HG02678 (cell line): ENCODE data around the gene SRSF3.
"Not testable (repeated sequence)": the region's sequence is repeated elsewhere in the genome, so short reads cannot be mapped to it uniquely, and the experiment has no call there.

Experiments
- ATAC-seq: cut with Tn5 transposase; IDR thresholded peaks from one replicate; pipeline ENCODE4 v1.9.1; 2021; ENCODE audit warnings: mild to moderate bottlenecking, moderate library complexity; ENCODE audit not compliant: unreplicated experiment

SRSF3 gene

DNA sequence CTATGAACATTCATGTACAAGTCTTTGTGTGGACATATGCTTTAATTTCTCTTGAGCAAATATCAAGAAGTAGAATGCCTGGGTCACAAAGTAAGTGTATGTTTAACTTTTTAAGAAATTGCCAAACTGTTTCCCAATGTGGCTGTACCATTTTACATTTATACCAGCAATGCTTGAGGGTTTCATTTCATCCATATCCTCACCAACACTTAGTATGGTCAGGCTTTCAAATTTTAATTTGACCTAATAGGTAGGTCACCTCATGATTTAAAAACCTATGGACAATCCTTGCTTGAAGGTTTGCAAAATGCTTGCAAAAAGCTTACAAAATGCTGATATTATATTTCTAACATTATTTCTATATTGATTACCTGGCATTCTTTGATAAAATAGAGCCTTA lies 19.5 kb upstream of the SRSF3 start:
- ATAC-seq: no peak

DNA sequence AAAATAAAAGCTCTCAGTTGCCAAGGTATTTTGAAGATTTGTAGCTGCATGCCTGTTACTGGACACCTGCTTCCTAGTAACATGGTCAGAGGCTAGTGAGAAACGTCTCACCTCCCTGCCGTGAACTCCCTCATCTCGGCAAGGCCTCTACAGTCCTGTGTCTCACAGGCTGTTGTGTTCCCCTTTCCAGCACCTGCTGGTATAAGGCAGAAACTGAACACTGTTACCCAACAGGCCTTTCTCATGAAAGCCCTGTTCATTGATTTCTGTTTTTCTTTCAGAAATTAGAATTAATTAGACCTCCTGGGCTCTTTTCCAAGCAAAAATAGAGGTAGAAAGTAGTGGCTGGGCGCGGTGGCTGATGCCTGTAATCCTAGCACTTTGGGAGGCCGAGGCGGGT lies 17.6 kb upstream of the SRSF3 start:
- ATAC-seq: no peak

DNA sequence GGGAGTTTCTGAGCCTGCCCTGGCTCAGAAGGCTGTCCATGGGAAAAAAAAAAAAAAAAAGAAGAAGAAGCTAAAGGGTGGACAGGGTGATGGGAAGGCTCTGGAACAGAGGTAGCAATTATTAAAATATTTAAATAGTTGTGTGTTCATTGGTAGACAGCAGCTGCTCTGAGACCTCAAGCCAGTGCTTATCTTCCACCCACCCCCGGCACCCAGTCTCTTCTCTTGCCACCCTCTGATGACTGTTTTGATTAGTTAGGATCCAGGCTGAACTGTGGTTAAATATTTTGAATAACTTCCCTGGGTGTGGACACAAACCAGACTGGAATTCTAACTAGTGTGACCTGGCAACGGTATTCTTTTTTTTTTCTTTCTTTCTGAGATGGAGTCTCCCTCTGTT lies 16.9 kb upstream of the SRSF3 start:
- no peak for ATAC-seq

DNA sequence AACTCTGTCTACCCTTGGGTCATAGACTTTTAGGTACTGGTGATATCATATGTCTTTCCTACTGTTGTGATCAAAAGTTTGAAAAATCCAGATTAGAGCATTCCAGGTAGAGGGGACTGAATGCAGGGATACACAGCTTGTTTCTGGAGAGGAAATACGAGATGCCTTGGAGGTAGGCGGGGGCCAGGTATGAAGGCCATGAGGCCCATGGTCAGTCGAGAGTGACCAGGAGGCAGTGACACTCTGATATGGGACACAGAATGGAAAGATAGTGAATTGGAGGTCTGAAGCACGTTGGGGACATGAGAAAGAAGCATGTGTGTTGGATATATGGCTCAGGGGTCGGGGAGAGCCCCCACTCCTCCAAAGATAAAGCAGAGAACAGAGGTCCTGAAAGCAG lies 16.1 kb upstream of the SRSF3 start:
- no peak for ATAC-seq

DNA sequence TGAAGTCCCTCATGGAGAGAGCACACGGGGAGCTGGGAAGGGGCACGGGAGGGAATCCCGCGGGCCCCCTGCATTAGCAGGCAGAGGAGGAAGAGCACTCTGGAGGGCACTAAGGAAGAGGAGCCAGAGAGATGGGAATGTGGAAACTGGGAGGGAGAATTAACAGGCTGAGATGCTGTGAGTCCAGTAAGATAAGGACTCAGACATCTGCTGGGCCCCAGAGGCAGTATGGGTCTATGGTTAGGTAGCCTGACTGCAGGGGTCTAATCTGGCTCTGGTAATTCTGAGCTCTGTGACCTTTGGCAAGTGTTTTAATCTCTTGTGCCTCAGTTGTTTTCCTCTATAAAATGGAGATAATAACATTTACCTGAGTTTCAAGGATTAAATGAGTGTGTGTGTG lies 15.7 kb upstream of the SRSF3 start:
- ATAC-seq: no peak

DNA sequence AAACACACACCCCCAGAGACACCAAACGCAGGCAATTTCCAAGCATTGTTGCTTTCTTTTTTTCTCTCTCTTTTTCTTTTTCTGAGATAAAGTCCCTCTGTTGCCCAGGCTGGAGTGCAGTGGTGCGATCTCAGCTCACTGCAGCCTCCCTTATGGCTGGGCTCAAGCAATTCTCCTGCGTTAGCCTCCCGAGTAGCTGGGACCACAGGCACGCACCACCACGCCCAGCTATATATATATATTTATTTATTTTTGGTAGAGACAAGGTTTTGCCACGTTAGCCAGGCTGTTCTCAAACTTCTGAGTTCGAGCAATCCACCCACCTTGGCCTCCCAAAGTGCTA lies 14.0 kb upstream of the SRSF3 start:
- ATAC-seq: no peak

DNA sequence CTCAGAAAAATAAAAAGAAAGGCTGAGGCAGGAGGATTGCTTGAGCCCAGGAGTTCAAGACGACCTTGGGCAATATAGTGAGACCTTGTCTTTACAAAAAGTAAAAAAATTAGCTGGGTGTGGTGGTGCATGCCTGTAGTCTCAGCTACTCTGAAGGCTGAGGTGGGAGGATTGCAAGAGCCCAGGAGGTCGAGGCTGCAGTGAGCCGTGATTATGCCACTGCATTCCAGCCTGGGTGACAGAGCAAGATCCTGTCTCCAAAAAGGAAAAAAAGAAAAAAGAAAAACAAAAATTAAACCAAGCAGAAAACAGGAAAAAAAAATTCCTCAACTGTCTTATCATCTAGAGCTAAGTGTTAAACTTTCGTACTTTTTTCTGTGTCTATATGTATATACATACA lies 12.4 kb upstream of the SRSF3 start:
- ATAC-seq: no peak

DNA sequence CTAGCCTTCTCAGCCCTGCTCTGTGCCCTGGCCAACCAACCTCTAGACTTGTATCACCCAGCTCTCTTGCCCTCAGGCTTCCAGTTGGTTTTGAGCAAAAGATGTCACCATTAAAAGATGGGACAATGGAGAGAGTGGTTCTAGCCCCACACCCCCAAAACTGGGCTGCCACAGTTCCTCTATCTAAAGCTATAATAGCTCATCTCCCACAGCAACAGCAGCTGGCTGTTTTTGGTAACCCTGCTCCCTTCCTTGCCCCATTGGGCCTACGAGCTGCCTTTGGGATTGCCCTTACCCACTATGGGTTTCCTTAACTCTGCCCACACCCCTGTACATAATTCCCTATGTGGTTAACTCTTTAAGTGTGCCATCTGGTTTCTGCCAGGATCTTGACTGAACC lies 7.6 kb upstream of the SRSF3 start:
- no peak for ATAC-seq

DNA sequence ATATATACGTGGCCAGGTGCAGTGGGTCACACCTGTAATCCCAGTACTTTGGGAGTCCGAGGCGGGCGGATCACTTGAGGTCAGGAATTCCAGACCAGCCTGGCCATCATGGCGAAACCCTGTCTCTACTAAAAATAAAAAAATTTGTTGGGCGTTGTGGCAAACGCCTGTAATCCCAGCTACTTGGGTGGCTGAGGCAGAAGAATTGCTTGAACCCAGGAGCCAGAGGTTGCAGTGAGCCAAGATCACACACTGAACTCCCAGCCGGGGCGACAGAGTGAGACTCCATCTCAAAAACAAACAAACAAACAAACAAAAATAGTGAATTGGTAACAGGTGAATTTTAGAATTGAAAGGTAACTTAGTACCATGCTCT lies 5.1 kb upstream of the SRSF3 start:
- not testable (repeated sequence) for ATAC-seq

DNA sequence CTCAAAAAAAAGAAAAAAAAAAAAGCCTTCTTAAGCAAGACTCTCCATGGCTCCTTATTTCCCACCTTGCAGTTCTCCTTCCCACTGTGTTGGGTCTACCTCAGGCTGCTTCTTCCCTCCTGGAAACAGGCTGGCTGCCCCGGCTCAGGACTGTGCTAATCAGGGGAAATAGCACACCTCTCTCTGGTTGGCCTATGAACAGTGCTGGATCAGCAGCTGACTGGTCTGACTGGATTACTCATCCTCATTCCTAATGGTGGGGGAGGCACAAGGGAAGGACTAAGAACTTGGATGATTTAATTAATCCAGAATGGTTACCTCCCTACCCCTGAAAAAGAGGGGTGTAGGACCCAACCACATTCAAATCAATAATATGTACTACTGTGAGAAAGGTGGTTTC lies 3.9 kb upstream of the SRSF3 start:
- ATAC-seq: no peak

DNA sequence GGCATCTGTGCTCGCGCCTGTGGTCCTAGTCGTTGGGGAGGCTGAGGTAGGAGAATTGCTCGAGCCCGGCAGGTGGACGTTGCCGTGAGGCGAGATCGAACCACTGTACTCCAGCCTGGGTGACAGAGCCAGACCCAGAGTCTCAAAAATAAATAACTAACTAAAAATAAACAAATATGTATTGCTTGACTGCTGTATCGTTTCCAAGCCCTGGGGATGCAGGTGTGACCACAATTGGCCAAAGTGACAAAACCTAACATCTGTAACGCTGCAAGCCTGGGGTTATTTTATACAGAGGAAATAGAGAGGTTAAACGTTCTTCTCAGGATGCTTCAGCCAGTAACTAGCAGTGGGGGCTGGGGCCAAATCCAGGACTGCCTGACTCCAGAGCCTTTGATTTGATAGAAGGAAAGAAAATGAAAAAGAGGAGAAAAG lies 1.9 kb upstream of the SRSF3 start:
- ATAC-seq: peak; percentile 32

DNA sequence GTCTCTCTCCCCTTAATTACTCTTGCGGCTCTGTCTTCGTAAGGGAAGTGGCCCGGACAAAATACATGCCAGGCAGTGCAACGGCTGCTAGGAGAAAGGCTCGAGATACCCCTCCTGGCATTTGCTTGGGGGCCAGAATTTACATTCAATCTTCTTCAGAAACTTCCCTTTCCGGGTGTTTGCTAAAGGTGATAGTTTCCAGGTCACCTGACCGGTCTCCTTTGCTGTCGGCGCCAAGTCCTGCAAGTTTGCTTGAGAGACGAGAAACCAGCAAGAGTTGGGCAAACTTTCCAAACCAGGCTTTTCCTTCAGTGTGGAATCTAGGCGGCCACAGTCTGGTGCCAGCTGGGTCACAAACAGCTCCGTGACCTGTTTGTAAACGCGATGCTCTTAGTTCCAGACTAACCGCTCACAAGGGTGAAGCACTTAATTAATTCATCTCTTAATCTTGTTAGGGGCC lies 563 bp upstream of the SRSF3 start:
- ATAC-seq: peak; percentile 15

DNA sequence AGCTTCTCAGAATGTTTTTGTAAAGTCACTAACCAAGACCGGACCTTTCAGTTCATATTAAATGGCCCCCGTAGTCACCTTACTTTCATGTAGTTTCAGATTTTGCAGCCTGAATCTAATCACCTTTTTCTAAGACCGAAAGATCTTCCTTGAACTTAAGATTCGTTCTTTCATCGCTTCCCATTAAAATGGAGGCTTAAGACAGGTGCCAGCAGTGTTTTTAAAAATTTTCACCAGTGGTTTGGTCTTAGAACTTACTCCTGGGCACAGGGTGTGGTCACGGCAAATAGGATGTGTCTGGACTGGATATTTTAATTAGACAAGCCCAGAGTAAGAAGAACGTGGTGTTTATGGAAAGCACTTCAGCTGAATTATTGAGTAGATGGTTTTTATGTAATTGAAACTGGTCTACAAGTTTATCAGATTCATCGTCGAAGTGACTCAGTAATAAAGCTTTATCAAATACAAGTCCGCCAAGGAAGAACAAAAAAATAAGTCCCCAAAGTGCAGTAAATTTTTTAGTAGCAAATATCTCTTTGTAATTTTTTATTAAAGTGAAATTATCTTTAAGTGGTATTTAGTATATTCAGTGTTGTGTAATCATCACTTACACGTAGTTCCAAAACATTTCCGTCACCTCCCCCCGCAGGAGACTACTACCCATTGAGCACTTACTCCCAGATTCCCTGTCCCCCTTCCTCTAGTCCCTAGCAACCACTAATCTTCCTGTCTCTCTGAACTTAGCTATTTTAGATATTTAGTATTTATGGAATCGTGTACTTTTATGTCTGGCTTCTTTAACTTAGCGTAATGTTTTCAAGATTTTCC lies 868 bp downstream of the SRSF3 start:
- ATAC-seq: no peak

DNA sequence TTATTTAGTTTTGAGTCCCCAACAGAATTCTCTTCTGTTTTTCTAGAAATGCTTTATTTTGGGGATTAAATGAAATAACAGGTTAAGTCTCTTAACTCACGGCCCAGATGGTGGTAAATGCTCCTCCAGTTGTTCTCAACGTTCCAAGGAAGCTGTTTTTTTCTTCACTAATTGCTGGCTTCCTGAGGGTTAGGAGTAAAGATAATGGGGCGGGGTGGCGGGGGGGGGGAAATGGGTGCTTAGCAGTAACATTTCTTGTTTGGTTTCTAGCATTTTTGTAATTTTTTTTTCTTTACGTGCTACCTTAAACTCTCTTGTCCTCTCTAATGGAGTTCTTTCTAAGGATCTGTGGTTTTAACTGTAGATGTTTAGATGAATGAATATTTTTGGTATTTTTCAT lies 2.2 kb downstream of the SRSF3 start:
- no peak for ATAC-seq

DNA sequence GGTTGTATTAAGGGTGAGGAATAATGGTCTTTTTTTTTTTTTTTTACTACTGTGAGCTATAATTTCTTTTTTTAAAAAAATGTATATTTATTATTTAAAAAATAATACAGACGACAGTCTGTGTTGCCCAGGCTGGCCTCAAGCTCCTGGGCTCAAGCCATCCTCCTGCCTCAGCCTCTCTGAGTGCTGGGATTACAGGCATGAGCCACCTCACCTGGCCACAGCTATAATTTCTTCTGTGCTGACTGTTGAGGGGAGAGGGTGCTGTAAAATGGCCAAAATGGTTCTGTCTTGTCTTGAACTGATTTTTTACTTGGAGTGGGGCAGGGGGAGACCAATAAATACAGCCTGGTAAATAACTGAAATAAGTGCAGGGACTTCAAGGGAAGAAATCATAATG lies 3.6 kb downstream of the SRSF3 start:
- ATAC-seq: no peak

DNA sequence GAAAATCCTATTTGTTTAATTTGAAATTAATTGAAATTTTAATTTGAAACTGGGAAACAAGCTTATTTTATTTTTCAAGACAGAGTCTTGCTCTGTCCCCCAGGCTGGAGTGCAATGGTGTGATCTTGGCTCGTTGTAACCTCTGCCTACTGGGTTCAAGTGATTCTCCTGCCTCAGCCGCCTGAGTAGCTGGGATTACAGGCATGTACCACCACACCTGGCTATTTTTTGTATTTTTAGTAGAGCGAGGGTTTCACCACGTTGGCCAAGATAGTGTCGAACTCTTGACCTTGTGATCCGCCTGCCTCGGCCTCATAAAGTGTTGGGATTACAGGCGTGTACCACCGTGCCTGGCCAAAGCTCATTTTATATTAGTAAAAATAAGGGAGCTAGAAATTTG lies 4.2 kb downstream of the SRSF3 start:
- no peak for ATAC-seq

DNA sequence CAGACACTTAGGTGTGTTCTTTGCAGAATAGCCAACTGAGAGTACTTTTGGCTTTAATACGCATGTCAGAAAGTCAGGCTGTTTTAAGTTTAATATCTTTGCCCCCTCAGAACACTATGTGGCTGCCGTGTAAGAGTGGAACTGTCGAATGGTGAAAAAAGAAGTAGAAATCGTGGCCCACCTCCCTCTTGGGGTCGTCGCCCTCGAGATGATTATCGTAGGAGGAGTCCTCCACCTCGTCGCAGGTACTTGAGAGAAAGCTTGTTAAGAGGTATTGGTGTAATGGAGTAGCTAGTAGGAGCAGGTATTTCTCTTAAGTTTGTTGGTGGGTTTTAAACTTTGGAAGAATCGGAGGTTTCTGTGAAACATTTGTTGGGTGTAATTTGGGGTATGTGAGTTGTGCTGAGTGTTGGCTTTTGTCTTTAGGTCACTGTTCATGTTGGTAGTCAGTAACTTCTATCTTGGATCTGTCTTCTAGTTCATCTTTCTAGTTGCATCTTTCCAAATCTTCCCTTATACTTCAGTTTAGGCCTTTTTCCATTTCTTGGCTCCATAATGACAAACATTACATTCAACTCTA lies 4.7 kb downstream of the SRSF3 start:
- ATAC-seq: no peak

DNA sequence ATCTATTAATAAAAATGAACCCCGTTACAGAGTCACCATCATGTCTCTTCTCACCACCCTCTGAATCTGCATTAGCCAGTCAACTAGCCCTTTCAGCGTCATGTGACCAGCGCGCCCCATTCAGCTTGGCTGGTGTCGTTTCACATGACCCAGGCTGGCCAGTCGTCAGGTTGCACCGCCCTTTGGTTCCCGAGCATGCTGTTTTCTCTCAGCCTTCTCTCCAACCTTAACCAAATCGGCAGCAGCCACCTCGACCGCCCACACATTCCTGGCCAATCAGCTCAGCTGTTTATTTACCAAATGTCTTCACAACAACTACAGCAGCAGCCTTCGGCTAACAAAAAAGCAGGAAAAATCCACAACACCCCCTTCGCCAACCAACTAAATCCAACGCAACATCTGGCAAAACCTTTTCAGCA lies 5.6 kb downstream of the SRSF3 start:
- no peak for ATAC-seq

DNA sequence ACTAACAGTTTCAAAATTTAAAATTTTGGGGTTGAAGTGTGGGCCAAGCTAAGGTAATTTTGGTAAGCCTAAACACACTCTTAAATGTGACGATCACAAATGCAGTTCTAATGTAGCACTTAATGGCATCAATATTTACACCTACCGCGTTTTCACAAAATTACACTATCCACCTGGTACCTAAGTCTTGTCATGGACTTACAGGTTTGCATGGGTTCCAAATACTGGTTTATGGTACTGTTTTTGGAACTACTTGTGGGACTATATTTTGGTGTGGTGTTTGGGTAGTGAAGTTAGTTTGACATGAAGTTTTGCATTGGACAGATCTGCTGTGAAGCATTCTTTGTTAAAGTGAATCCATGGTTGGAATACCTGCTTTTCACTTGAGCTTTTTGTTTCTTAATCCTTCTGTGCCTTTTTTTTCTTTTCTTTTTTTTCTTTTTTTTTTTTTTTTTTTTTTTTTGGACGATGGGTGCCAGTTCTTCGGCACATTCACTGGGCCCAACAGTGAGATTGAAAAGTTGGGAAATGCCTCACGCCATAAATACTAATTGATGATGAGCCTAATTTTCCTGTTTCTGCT lies 6.5 kb downstream of the SRSF3 start:
- ATAC-seq: no peak

DNA sequence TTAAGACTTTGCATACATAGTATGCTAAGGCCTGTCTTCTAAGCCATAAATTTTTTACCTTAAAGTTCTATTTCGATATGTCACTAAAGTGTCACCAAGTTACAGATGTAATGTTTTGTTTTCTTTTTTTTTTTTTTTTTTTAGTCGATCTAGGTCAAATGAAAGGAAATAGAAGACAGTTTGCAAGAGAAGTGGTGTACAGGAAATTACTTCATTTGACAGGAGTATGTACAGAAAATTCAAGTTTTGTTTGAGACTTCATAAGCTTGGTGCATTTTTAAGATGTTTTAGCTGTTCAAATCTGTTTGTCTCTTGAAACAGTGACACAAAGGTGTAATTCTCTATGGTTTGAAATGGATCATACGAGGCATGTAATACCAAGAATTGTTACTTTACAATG lies 7.7 kb downstream of the SRSF3 start:
- not testable (repeated sequence) for ATAC-seq

DNA sequence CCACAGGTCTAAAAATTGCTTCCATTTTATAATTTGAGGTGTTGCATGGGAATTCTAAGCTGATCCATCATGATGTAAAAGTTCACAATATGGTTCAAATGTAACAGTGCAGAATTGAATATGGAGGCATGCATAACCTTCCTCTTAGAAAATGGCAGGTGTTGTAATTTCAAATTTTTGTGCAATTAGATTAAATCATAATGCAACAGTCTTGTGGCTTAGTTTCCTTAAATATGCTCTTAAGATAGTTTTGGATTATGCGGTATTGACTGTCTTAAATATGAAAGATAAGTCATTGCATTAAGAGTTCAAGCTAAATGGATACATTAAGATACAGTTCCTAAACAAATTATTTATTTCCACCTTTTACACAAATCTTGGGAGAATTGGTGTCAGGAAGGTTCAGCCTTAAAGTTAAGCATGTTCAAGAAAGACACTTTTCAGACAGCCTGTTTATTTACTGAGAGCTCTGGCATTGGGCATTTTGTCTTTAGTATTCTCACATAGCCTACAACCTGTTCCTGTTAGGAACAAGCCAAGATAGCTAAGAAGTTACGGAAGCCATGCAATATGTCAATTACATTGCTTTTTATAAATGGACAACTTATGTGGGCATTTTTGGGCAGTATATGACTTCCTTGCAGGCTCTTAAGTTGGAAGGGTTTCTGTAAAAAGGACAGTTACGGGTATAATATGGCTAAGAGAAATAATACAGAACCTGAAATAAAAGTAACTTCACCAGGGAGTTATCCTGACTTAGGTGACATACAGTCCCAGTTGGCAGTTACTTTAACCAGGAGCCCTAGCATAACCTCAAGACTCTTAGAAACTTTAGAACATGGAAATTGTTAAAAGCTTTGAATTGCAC lies 9.3 kb downstream of the SRSF3 start:
- ATAC-seq: no peak
